Panc1 (cell line): Measurements from ENCODE around the gene AMPH.

Experiments used
- SIN3A ChIP-seq: IDR thresholded peaks from 2 replicates; pipeline ENCODE4 v1.6.1; 2012; ENCODE audit warnings: low read depth, mild to moderate bottlenecking, low read length, moderate library complexity, borderline replicate concordance; ENCODE audit not compliant: insufficient read depth
- TF ChIP-seq, protein P1 (sequence below): fragments of 450-650 bp; IDR thresholded peaks from 2 replicates; pipeline ENCODE4 v1.5.1; 2017; ENCODE audit warnings: mild to moderate bottlenecking

DNA sequence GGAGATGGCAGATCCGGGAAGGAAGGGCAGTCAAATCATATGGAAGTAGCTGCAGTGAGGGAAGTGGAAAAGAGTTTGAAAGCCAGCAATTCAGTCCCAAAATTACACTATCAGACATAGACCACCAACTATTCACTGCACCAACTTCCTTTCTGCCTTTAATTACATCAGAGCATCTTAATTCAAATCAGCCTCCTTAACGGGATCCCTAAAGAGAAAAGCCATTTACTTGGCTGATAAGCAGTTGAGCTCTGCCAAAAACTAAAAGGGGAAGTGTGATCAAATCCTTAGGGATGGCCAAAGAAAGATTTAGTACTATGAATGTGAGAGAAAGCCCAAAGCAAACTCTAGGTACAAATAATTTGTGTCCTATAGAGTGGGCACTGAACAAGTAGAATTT, 110.4 kb downstream of the AMPH start:
- TF ChIP-seq SIN3A: no peak
- TF ChIP-seq, protein P1, sequence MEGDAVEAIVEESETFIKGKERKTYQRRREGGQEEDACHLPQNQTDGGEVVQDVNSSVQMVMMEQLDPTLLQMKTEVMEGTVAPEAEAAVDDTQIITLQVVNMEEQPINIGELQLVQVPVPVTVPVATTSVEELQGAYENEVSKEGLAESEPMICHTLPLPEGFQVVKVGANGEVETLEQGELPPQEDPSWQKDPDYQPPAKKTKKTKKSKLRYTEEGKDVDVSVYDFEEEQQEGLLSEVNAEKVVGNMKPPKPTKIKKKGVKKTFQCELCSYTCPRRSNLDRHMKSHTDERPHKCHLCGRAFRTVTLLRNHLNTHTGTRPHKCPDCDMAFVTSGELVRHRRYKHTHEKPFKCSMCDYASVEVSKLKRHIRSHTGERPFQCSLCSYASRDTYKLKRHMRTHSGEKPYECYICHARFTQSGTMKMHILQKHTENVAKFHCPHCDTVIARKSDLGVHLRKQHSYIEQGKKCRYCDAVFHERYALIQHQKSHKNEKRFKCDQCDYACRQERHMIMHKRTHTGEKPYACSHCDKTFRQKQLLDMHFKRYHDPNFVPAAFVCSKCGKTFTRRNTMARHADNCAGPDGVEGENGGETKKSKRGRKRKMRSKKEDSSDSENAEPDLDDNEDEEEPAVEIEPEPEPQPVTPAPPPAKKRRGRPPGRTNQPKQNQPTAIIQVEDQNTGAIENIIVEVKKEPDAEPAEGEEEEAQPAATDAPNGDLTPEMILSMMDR: no peak
